ENCODE data around the gene CREBBP.

CREBBP gene

GRCh38 chr16:3797904-3798811, 82.4 kb downstream of the CREBBP start:
- no peak for DNase-seq (ENCODE audit: low spot score)

- peak; percentile 52 for DNase-seq (ENCODE audit: low spot score)
Observed at GRCh38 chr16:3797473-3797872, 83.0 kb downstream of the CREBBP start.

- no peak for DNase-seq (ENCODE audit: low spot score)
Observed at GRCh38 chr16:3793161-3793576, 87.3 kb downstream of the CREBBP start.

- DNase-seq (ENCODE audit: low spot score), result no peak
Observed at GRCh38 chr16:3792472-3793012, 88.0 kb downstream of the CREBBP start.

- no peak for DNase-seq (ENCODE audit: low spot score)
Observed at GRCh38 chr16:3791701-3792100, 88.8 kb downstream of the CREBBP start.

- peak; percentile 60 for DNase-seq (ENCODE audit: low spot score)
Observed at GRCh38 chr16:3789375-3790099, 91.0 kb downstream of the CREBBP start.

- DNase-seq (ENCODE audit: low spot score), result no peak
Observed at GRCh38 chr16:3788711-3789374, 91.7 kb downstream of the CREBBP start.

- DNase-seq (ENCODE audit: low spot score), result no peak
Observed at GRCh38 chr16:3787924-3788661, 92.4 kb downstream of the CREBBP start.

- DNase-seq (ENCODE audit: low spot score), result no peak
Observed at GRCh38 chr16:3785413-3785812, 95.1 kb downstream of the CREBBP start.

GRCh38 chr16:3783516-3783915, 97.0 kb downstream of the CREBBP start:
- DNase-seq (ENCODE audit: low spot score), result no peak

GRCh38 chr16:3782566-3782965, 97.9 kb downstream of the CREBBP start:
- no peak for DNase-seq (ENCODE audit: low spot score)

GRCh38 chr16:3781421-3781820, 99.1 kb downstream of the CREBBP start:
- DNase-seq (ENCODE audit: low spot score), result no peak

GRCh38 chr16:3780570-3780969, 99.9 kb downstream of the CREBBP start:
- peak; percentile 10 for DNase-seq (ENCODE audit: low spot score)

GRCh38 chr16:3776316-3776715, 104.2 kb downstream of the CREBBP start:
- DNase-seq (ENCODE audit: low spot score), result no peak

GRCh38 chr16:3774819-3775218, 105.7 kb downstream of the CREBBP start:
- DNase-seq (ENCODE audit: low spot score), result no peak

- DNase-seq (ENCODE audit: low spot score), result no peak
Observed at GRCh38 chr16:3774156-3774767, 106.3 kb downstream of the CREBBP start.

GRCh38 chr16:3773663-3774062, 106.8 kb downstream of the CREBBP start:
- DNase-seq (ENCODE audit: low spot score), result no peak

GRCh38 chr16:3771513-3771912, 109.0 kb downstream of the CREBBP start:
- no peak for DNase-seq (ENCODE audit: low spot score)

GRCh38 chr16:3770530-3770929, 110.0 kb downstream of the CREBBP start:
- no peak for DNase-seq (ENCODE audit: low spot score)

GRCh38 chr16:3769942-3770341, 110.6 kb downstream of the CREBBP start:
- no peak for DNase-seq (ENCODE audit: low spot score)

GRCh38 chr16:3769013-3769412, 111.5 kb downstream of the CREBBP start:
- DNase-seq (ENCODE audit: low spot score), result no peak
